Large intestine (tissue), 3 donors: ENCODE results near the gene CLIP2. TPM values are rescaled to one million over a fixed set of nuclear protein-coding genes. Genes with fewer than 3 reads are reported as not detected.
"Not testable (repeated sequence)": the region's sequence is repeated elsewhere in the genome, so short reads cannot be mapped to it uniquely, and the experiment has no call there.

Experiments
- DNase-seq, 2 donors: peaks; one replicate each; pipeline versions ENCODE4 v3.0.0 to v3.0.0-alpha.2; 2013
- H3K27ac ChIP-seq: one replicate; pipeline ENCODE4 v1.5.1; 2013; ENCODE audit warnings: low read length
- H3K27me3 ChIP-seq: 2 replicates; pipeline ENCODE4 v1.6.1; 2013; ENCODE audit warnings: low read length; ENCODE audit not compliant: control insufficient read depth, insufficient read depth
- H3K36me3 ChIP-seq: 2 replicates; pipeline ENCODE4 v1.6.1; 2013; ENCODE audit warnings: low read length; ENCODE audit not compliant: control insufficient read depth, insufficient read depth
- H3K4me1 ChIP-seq: one replicate; pipeline ENCODE4 v1.6.1; 2013; ENCODE audit warnings: low read length; ENCODE audit not compliant: control insufficient read depth, insufficient read depth
- H3K4me3 ChIP-seq: one replicate; pipeline ENCODE4 v1.5.1; 2013; ENCODE audit warnings: low read length
- H3K9me3 ChIP-seq: one replicate; pipeline ENCODE4 v1.6.1; 2013; ENCODE audit warnings: mild to moderate bottlenecking, low read depth, low read length, moderate library complexity; ENCODE audit not compliant: control insufficient read depth
- WGBS: methylation state at CpG from one replicate; pipeline ENCODE4 v1.1.5; 2013; ENCODE audit warnings: low lambda C conversion rate; ENCODE audit not compliant: insufficient coverage; 5-methylcytosine and 5-hydroxymethylcytosine counted together
- polyA plus RNA-seq: library from polyadenylated mRNA; unstranded; fragments of 120-200 nt; gene quantifications from one replicate; pipeline ENCODE4 v1.2.1, GENCODE V29; 2013

The CLIP2 gene
- polyA plus RNA-seq, 1 donor = 13.6 TPM

DNA sequence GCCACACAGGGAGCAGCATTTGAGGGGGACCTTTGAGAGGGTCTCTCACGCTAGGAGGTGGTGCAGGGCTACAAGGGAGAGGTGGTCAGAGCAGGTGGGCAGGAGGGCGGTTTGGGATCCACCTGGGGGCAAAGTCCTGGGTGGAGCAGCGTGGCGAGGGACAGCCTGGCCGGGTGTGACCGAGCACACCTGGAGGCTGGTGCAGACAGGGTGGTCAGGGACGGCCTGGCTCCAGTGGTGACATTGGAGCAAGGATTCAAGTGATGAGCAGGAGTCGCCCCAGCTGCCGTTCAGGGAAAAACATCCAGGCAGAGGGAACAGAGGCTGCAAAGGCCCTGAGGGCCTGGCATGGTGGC, 36.0 kb downstream of the CLIP2 start:
- Histone ChIP-seq H3K4me1 (peaks cover 4% of the 10 kb centered on the region), H3K4me3 (no peak overlapping the region), H3K27ac (no peak overlapping the region), H3K27me3 (no peaks in the 10 kb centered on the region), H3K36me3 (peaks cover 18% of the 10 kb centered on the region), H3K9me3 (no peaks in the 10 kb centered on the region)
- 0% methylated on average over 1 of the region's 9 CpGs for WGBS
- DNase-seq = no peak

GRCh38 chr7:74329225-74329624, 40.0 kb downstream of the CLIP2 start:
- no CpG with 5 or more reads among the region's 7 CpGs for WGBS
- H3K4me3 ChIP-seq = no peak overlapping the region
- H3K27ac ChIP-seq = no peak overlapping the region
- H3K4me1 ChIP-seq = peaks cover 4% of the 10 kb centered on the region
- H3K9me3 ChIP-seq = no peaks in the 10 kb centered on the region
- no peak for DNase-seq
- no peaks in the 10 kb centered on the region for H3K27me3 ChIP-seq
- H3K36me3 ChIP-seq = peaks cover 10% of the 10 kb centered on the region

DNA sequence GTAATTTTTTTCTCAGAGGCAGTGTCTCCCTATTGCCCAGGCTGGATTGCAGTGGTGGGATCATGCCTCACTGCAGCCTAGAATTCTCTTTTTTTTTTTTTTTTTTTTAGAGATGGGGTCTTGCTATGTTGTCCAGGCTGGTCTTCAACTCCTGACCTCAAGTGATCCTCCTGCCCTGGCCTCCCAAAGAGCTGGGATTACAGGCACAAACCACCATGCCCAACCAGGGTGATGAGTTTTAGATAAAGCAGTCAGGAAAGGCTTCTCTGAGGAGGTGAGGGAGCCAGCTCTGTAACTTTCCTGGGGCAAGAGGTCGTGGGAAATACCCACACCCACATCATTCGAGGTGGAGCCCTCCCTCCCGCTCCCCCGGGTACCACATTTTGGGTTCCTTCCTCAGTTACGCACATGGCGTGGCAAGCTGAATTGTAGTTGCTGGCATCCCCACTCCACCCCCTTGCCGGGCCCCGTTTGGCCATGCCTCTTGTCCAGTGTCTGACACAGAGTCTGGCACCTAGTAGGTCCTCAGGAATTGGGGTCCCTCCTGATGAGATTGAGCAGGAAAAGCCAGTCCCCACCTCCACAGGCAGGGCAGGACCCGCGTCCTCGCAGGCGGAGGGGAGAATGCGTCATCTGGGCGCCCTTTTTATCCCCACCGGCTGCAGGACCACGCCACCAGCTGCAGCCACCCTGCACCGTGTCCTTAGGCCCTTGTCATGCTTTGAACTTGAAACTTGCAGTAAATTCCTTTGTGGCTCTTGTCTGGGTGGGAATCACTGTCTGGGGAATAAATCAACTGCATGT, 43.4 kb downstream of the CLIP2 start:
- H3K4me1 ChIP-seq = no peaks in the 10 kb centered on the region
- H3K27me3 ChIP-seq = no peaks in the 10 kb centered on the region
- H3K36me3 ChIP-seq = peaks cover 11% of the 10 kb centered on the region
- no peaks in the 10 kb centered on the region for H3K9me3 ChIP-seq
- H3K27ac ChIP-seq = no peak overlapping the region
- WGBS = no CpG with 5 or more reads among the region's 17 CpGs
- no peak overlapping the region for H3K4me3 ChIP-seq
- no peak for DNase-seq

- DNase-seq = no peak
- H3K4me1 ChIP-seq = no peaks in the 10 kb centered on the region
- WGBS = no CpG with 5 or more reads among the region's 11 CpGs
- H3K36me3 ChIP-seq = peaks cover 9% of the 10 kb centered on the region
- H3K4me3 ChIP-seq = no peak overlapping the region
- H3K9me3 ChIP-seq = no peaks in the 10 kb centered on the region
- H3K27me3 ChIP-seq = no peaks in the 10 kb centered on the region
- H3K27ac ChIP-seq = no peak overlapping the region
Observed at GRCh38 chr7:74334030-74334429, 44.8 kb downstream of the CLIP2 start.

DNA sequence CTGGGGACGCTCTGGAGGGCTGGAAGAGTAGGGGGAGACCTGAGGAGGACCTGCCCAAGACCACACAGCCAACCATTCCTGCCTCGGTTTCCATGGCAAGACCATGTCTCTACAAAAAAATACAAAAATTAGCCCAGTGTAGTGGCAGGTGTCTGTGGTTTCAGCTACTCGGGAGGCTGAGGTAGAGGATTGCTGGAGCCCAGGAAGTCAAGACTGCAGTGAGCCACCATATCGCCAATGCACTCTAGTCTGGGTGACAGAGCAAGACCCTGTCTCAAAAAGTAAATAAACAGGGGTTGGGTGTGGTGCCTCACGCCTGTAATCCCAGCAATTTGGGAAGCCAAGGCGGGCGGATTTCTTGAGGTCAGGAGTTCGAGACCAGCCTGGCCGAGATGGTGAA, 48.7 kb downstream of the CLIP2 start:
- Histone ChIP-seq H3K9me3 (no peaks in the 10 kb centered on the region), H3K4me1 (no peaks in the 10 kb centered on the region), H3K27me3 (no peaks in the 10 kb centered on the region), H3K27ac (no peak overlapping the region), H3K36me3 (peaks cover 23% of the 10 kb centered on the region), H3K4me3 (no peak overlapping the region)
- no CpG with 5 or more reads among the region's 9 CpGs for WGBS
- no peak for DNase-seq

GRCh38 chr7:74338366-74339108, 49.3 kb downstream of the CLIP2 start:
- Histone ChIP-seq H3K36me3 (peaks cover 23% of the 10 kb centered on the region), H3K4me1 (no peaks in the 10 kb centered on the region), H3K9me3 (no peaks in the 10 kb centered on the region), H3K27ac (no peak overlapping the region), H3K27me3 (no peaks in the 10 kb centered on the region), H3K4me3 (no peak overlapping the region)
- no peak for DNase-seq
- WGBS = no CpG with 5 or more reads among the region's 52 CpGs

DNA sequence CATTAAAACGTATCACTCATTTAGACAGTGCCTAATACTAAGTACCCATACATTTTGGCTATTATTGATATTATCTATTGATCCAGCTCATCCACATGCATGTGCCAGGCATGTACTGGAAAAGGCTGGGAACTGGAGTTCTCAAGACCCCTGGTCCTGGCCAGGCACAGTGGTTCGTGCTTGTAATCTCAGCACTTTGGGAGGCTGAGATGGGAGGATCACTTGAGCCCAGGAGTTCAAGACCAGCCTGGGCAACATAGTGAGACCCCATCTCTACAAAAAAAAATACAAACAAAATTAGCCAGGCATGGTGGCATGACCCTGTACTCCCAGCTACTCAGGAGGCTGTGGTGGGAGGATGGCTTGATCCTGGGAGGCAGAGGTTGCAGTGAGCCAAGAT, 50.4 kb downstream of the CLIP2 start:
- peaks cover 21% of the 10 kb centered on the region for H3K36me3 ChIP-seq
- not testable (repeated sequence) for H3K4me1 ChIP-seq, DNase-seq, H3K27ac ChIP-seq, H3K9me3 ChIP-seq, H3K27me3 ChIP-seq, H3K4me3 ChIP-seq
- 100% methylated on average over 1 of the region's 2 CpGs for WGBS

GRCh38 chr7:74343281-74344131, 54.3 kb downstream of the CLIP2 start:
- Histone ChIP-seq H3K4me3 (no peak overlapping the region), H3K36me3 (peaks cover 21% of the 10 kb centered on the region), H3K27me3 (no peaks in the 10 kb centered on the region), H3K9me3 (no peaks in the 10 kb centered on the region), H3K4me1 (no peaks in the 10 kb centered on the region), H3K27ac (no peak overlapping the region)
- no peak for DNase-seq
- WGBS = 90% methylated on average over 2 of the region's 14 CpGs

- WGBS = no CpG with 5 or more reads among the region's 2 CpGs
Observed at GRCh38 chr7:74344132-74344496, 54.9 kb downstream of the CLIP2 start.

DNA sequence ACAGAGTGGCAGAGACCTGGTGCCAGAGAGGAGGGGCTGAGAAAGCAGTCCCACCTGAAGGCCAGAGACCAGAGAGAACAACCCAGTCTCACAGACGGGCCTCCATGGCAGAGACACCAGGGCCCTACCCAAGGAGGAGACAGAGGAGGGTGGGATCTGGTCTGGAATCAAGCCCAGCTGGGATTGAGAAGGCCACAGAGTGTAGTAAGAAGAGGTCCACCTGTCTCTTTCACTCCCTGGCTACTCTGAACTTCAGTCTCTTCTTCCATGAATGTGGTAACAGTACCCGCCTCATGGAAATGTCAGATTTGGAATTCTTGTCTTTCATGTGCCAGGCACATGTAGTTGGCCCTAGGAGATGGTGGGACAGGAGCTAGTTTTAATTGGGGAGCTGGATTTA, 55.6 kb downstream of the CLIP2 start:
- H3K27ac ChIP-seq = no peak overlapping the region
- H3K27me3 ChIP-seq = no peaks in the 10 kb centered on the region
- no CpG with 5 or more reads among the region's 2 CpGs for WGBS
- H3K36me3 ChIP-seq = peaks cover 19% of the 10 kb centered on the region
- DNase-seq = no peak
- H3K4me3 ChIP-seq = no peak overlapping the region
- no peaks in the 10 kb centered on the region for H3K9me3 ChIP-seq
- H3K4me1 ChIP-seq = no peaks in the 10 kb centered on the region

More at GRCh38 chr7:74344132-74344496, 54.9 kb downstream of the CLIP2 start:
- H3K36me3 ChIP-seq = peaks cover 19% of the 10 kb centered on the region
- no peak overlapping the region for H3K27ac ChIP-seq
- DNase-seq = no peak
- H3K4me1 ChIP-seq = no peaks in the 10 kb centered on the region
- H3K27me3 ChIP-seq = no peaks in the 10 kb centered on the region
- H3K9me3 ChIP-seq = no peaks in the 10 kb centered on the region
- H3K4me3 ChIP-seq = no peak overlapping the region
